HG03060 (cell line): ENCODE data around the gene ENPEP.
"Not testable (repeated sequence)": the region's sequence is repeated elsewhere in the genome, so short reads cannot be mapped to it uniquely, and the experiment has no call there.

Source experiments
- ATAC-seq: cut with Tn5 transposase; IDR thresholded peaks from one replicate; pipeline ENCODE4 v1.9.1; 2021; ENCODE audit warnings: low read depth, moderate number of reproducible peaks; ENCODE audit not compliant: unreplicated experiment

ENPEP gene, protein sequence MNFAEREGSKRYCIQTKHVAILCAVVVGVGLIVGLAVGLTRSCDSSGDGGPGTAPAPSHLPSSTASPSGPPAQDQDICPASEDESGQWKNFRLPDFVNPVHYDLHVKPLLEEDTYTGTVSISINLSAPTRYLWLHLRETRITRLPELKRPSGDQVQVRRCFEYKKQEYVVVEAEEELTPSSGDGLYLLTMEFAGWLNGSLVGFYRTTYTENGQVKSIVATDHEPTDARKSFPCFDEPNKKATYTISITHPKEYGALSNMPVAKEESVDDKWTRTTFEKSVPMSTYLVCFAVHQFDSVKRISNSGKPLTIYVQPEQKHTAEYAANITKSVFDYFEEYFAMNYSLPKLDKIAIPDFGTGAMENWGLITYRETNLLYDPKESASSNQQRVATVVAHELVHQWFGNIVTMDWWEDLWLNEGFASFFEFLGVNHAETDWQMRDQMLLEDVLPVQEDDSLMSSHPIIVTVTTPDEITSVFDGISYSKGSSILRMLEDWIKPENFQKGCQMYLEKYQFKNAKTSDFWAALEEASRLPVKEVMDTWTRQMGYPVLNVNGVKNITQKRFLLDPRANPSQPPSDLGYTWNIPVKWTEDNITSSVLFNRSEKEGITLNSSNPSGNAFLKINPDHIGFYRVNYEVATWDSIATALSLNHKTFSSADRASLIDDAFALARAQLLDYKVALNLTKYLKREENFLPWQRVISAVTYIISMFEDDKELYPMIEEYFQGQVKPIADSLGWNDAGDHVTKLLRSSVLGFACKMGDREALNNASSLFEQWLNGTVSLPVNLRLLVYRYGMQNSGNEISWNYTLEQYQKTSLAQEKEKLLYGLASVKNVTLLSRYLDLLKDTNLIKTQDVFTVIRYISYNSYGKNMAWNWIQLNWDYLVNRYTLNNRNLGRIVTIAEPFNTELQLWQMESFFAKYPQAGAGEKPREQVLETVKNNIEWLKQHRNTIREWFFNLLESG

DNA sequence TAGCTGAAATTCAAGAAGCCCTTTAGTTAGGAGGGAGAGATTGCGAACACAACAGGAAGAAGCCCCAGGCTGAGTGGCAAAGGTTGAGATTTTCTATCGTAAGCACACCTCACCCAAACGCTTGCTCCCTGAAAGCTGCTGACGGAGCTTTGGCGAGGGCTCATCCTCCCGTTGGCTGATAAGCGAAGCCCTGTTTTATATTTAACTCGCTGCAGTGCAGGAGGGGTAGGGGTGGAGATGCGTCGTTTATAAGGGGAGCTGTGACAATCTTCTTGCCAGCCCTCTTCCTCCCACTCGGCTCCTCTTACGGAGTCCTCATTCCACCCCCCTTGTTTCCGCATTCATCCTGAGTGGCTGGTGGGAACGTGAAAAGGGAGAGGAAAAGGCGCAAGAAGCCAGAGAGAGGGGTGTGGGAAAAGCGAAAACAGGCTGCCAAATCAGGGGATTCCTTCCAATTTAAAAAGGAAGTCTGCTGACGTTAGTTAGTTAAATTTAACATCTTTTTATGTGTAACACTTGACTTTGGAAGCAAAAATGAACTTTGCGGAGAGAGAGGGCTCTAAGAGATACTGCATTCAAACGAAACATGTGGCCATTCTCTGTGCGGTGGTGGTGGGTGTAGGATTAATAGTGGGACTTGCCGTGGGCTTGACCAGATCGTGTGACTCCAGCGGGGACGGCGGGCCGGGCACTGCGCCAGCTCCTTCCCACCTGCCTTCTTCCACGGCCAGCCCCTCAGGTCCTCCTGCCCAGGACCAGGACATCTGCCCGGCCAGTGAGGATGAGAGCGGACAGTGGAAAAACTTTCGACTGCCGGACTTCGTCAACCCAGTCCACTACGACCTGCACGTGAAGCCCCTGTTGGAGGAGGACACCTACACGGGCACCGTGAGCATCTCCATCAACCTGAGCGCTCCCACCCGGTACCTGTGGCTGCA is at the start of gene ENPEP:
ENPEP (plus strand) TSS at position 275 of the 938 bp plus-strand sequence; CDS start at position 535, 260 bp downstream.
- no peak for ATAC-seq

DNA sequence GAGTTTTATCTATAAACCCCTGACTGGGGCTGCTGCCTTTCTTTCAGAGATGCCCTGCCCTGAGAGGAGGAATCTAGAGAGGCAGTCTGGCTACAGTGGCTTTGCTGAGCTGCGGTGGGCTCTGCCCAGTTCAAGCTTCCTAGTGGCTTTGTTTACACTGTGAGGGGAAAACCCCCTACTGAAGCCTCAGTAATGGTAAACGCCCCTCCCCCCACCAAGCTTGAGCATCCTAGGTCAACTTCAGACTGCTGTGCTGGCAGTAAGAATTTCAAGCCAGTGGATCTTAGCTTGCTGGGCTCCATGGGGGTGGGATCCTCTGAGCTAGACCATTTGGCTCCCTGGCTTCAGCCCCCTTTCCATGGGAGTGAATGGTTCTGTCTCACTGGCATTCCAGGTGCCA is 44.1 kb upstream of the ENPEP start:
- ATAC-seq: not testable (repeated sequence)

DNA sequence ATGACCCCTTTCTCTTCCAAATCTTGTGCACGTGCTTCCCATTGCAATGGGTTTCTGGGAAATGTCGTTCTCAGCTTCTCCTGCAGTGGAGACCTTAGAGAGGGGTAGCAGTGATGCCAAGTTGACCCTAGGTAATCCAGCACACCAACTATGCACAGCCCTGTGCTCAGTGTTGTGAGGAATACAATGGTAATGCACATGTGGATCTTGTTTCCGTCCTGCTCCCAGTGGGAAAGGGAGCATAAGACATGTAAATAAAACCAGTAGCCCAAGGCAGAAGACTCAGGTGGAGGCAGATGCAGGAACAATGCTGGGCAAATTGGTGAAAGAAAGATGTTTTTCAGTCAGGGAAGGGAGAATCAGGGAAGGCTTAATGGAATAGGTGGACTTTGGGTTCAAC is 38.7 kb upstream of the ENPEP start:
- ATAC-seq: not testable (repeated sequence)

DNA sequence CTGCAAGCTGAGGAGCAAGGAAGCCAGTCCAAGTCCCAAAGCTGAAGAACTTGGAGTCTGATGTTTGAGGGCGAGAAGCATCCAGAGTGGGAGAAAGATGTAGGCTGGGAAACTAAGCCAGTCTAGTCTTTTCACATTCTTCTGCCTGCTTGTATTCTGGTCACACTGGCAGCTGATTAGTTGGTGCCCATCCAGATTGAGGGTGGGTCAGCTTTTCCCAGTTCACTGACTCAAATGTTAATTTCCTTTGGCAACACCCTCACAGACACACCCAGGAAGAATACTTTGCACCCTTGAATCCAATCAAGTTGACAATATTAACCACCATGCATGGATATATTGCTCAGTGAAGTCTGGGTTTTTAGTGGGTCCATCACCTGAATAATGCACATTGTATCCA is 36.7 kb upstream of the ENPEP start:
- ATAC-seq: not testable (repeated sequence)

DNA sequence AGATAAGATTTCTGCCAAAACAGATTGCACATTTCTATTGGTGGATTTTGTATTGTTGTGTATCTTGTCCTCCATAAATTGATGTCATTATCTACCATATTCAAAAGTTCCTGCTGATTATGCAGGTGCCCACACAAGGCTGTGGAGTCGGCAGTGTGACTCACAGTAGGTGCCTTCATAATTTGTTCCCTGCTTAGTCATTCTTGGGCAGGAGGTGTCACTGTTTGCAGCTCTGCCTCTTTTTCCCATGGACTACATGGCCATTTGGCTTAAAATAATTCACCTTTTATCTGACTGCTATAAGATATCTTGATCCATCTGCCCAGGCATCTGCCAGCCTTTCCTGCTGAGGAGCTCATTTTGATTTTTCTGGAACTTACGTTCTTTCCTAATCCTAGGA is 33.6 kb upstream of the ENPEP start:
- ATAC-seq: no peak

DNA sequence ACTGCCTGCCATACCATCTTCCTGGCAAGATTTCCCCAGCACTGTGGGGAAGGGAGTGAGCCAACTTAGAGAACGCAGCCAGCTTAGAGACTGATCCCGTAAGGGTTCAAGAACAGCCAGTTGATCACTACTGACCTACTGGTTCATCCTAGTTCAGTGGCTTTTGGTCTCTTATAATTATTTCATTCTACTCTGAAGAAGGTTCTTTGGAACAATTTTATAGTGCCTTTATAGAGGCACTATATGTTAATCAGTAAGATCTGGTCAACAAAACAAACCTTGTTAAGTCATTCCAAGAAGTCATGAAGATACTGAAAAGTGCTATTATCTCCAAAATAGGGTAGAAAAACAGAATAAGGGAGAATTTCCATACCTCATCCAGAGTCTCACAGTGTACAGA is 33.2 kb upstream of the ENPEP start:
- ATAC-seq: no peak

DNA sequence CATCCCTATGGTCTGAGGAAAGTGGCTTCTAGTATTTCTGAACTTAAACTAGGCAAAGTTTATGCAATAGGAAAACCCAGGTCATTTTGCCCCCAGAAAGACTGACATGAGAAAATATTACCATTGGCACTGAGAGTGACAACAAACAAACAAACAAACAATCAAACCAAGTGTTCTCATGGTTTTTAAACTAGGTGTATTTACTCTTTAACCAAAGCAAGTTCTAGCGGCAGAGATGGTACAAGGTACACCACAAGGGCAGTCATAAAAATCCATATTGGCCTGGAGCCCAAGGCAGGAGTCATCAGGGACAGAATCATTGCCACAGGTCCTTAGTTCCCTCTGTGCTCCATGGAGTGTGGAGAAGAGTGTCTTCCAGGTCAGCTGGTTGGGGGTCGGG is 26.0 kb upstream of the ENPEP start:
- no peak for ATAC-seq

DNA sequence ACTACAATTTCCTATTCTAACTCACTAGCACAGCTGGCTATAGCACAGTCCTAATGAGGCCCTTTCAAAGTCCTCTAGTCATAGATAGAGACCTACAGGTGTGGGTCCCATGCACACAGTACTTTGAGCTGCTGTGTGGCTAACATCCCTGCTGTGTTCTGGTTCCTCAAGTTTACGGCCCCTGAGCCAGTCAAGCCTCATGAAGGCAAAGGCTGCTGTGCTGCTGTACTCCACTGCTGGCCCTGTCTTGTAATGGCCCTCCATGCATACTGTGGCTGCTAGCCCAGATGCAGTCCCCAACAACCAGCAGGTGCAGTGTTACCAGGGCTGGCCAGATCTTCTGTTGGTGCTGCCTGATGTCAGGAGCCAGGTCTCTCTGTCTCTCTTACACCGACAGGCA is 23.4 kb upstream of the ENPEP start:
- ATAC-seq: no peak

DNA sequence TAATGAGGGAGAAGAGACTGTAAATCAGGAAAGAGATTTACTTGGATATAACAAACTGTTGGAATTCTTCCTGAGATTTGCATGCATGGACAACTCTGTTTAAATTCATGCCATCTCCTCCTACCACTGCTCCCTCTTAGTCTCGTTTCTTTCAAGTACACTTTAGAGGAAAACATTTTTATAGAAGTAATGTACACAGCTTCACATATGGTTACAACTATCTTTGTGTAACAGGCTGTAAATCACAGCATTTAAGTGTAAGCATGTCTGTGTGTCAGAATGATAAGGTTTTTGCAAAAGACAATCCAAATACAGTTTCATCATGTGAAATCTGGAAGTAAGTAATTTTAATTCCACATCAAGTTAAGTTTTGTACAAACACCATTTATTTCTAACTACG is 21.5 kb upstream of the ENPEP start:
- no peak for ATAC-seq

DNA sequence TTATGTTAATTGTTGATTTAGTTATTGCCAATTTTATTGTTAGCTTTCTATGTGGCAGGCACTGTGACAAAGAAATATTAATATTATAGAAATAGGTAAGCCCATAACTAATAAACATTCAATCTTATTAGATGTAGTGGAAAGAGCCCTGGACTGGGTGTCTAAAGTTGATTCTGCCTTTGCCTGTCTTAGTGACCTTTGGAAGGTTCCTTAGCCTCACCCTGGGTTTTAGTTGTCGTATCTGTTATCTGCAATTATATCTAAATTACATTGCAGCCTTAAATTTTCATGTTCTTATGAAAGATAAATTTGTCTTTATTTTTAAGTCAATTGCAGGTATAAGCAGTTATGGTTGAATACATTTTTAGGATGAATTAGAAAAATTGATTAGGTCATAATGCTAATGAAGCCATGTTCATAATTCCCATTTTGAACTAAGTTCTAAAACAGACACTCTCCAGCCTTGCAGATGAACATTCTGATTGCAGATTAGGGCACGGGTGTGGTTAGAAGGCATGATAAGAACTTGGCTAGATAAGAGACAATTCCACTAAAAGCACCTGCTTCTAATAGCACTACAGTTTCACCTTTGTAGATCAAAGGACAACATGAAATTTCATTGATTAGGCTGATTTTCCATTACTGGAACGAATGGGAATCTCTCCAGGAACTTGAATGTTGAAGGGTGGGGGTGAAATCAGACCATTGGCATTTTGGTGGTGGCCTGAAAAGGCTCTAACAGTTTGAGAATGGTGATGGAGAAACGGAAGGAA is 17.3 kb upstream of the ENPEP start:
- ATAC-seq: no peak

DNA sequence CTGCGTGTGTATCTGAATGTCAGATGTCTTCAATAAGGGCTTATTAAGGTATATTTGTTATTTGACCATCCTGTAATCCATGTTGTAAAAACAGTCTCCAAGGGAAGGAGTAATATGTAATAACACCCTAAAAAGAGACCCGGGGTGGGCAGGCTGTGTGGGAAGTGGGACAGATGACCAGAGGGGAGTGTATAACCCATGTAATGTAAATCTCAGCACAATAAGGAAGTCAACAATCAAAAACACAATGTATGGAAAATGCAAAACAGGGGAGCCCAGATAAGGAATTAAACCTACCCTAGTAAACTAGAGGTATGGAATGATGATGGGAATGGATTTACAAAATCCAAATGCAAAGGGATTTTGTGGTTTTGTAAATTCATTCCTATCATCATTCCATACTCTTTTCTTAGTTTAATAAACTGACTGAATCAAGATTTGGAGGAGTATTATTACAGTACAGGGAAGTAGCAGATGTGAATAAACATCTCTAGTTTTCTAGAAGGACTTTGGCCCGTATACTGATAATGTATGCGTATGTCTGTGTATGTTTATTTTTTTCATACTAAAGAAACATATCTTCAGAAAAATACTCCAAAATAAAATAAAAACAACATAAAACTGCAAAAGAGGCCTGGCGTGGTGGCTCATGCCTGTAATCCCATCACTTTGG is 15.7 kb upstream of the ENPEP start:
- no peak for ATAC-seq

DNA sequence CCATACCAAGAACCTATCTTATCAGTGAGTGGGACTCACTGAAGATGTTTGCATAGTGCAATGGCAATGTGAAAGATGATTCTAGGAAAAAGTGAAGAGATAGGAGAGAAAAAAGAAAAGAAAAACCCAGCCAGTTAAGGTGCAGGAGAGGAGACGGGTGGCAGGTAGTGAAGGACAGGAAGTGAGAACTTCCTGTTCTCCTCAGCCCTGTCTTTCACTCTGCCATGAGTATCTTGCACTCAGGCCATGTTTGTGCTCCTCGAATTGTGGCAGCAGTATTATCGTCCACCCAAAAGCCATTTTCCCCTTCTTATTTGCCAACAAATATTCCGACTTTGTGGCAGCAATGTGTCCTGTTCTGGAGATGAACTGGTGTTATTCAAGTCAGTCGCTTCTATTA is 8.6 kb upstream of the ENPEP start:
- no peak for ATAC-seq

DNA sequence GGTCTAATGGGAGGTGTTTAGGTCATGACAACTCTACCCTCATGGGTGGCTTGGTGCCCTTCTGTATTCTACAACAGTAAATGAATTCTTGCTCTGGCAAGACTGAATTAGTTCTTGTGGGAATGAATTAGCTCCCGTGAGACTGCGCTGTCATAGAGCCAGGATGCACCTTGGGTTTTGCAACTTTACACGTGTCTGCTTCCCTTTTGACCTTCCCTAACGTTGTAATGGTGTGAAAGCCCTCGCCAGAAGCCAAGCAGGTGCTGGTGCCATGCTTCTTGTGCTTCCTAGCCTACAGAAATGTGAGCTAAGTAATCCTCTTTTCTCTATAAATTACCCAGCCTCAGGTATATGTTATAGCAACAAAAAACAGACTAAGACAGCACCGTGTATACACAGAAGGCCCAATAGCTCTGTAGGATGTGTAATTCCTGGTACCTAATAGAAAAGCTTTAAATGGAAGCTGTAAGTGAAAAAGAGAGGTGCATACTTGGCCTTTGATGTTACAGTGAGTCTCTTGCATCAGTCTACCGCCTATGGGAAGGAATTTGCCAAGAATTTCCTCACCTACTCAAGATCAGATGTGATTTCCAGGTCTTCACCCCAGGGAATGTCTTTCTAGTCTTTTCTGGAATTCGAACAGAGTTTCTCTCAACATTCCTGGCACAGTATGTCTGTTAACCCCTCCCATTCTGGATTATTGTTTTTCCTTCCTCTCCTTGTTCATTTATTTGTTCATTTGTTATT is 3.2 kb upstream of the ENPEP start:
- no peak for ATAC-seq

DNA sequence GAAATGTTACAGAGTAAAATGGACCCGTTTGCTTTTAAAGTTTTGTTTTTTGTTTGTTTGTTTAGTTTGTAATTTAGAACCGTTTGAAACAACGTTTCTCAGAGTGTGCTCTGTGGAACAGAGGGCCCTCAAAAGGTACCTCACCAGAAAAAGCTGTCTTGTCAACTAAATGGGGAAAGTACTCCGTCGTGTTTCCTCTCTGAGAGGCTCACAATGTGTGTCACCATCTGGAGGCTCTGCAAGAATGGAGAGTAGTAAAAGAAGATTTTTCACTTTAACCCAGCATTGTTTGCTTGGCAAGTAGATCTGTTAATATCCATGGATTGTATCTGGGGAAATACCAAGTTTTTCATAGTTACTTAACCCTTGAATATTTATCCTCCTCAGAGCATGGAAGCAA is 1.5 kb upstream of the ENPEP start:
- ATAC-seq: no peak

DNA sequence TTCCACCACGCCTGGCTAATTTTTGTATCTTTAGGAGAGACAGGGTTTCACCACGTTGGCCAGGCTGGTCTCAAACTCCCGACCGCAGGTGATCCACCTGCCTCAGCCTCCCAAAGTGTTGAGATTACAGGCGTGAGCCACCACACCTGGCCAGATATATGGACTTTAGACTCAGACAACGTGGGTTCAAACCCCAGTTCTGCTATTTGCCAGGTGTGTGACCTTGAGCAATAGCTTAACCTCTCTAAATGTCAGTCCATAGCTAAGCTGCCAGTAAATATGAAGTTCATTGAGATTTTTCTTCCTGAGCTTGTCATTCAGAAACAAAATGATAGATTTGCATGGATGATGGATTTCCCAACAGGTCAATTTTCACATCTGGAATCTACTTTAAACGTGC is 875 bp upstream of the ENPEP start:
- not testable (repeated sequence) for ATAC-seq

DNA sequence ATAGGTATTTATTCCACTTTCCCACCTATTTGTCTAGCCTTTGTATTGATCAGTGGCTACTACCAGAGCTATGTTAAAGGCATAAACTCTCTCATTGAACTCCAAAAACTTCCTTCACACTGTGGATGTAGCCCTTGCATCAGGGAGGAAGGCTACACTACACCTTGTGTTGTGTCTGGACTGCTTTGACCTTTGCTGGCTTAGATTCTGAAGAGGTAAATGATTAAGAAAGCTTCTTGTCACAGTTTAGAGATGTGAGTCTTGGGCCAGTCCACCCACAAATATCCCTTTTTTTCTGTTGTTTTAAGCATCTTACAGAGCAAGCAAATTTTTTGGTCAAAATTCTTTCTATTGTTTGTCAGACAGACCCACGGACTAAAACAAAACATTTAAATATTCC is 1.9 kb downstream of the ENPEP start:
- no peak for ATAC-seq

DNA sequence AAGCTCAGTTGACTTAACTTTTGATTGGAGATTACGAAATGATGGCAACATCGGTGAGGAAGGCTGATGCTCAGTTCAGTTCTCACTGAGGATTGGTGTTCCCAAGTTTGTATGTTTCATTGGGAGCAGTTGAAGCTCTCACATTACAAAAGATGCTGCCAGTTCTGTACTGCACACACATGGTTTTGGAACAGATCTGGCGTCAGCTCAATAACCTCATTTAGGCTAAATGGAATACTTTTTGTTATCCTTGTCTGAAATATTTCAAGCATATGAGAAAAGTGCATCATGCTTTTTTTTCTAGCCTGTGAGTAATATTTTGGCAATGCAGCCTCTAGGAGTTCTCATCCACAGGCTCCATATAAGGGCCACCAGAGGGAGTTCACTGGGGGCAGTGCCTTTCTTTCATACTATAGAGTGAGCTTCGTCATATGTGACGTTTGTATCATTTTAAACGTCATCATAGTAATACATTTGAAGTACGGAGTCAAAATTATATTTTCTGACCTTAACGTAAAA is 4.1 kb downstream of the ENPEP start:
- ATAC-seq: no peak

DNA sequence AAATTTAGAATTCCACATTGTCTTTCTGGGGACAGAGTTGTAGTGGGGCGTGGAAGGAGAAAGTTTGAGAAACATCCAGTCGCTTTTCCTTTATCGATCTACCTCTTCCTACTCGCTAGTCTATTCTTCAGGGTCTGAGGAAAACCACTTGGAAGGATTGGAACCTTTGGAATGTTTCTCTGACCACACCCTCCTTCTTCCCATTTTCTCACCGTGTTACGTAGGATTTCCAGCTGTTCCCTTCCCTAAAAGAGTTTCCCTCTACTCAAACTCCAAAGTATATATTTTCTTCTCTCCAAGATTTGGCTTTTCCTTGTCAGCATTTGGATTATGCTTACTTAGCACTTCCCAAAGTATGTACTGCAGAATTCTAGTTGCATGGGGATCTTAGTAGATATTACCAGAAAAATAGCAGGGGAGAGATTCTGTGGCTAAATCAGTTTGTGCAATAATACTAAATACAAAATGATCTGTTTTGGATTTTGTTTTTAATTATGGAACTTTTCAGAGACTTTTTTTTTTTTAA is 4.9 kb downstream of the ENPEP start:
- no peak for ATAC-seq
